ENCODE data around the gene ATP1A1.

The ATP1A1 gene

GRCh38 chr1:116333171-116334014, 39.7 kb upstream of the ATP1A1 start:
- no peak for DNase-seq (ENCODE audit: low spot score)
- in situ Hi-C loops (cut with MboI; ENCODE audit: low pct_unique_long_range_greater_than_20kb, low sequenced_read_pairs, unreplicated experiment): no loop called here
- TF ChIP-seq, protein P1, sequence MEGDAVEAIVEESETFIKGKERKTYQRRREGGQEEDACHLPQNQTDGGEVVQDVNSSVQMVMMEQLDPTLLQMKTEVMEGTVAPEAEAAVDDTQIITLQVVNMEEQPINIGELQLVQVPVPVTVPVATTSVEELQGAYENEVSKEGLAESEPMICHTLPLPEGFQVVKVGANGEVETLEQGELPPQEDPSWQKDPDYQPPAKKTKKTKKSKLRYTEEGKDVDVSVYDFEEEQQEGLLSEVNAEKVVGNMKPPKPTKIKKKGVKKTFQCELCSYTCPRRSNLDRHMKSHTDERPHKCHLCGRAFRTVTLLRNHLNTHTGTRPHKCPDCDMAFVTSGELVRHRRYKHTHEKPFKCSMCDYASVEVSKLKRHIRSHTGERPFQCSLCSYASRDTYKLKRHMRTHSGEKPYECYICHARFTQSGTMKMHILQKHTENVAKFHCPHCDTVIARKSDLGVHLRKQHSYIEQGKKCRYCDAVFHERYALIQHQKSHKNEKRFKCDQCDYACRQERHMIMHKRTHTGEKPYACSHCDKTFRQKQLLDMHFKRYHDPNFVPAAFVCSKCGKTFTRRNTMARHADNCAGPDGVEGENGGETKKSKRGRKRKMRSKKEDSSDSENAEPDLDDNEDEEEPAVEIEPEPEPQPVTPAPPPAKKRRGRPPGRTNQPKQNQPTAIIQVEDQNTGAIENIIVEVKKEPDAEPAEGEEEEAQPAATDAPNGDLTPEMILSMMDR (IDR thresholded peaks at IDR 0.05; ENCODE audit: extremely low read depth, insufficient read depth, missing control alignments): no peak

GRCh38 chr1:116334015-116334547, 39.0 kb upstream of the ATP1A1 start:
- in situ Hi-C loops (cut with MboI; ENCODE audit: low pct_unique_long_range_greater_than_20kb, low sequenced_read_pairs, unreplicated experiment): no loop called here
- DNase-seq (ENCODE audit: low spot score): no peak
- TF ChIP-seq, protein P1 (IDR thresholded peaks at IDR 0.05; ENCODE audit: extremely low read depth, insufficient read depth, missing control alignments): no peak

DNA sequence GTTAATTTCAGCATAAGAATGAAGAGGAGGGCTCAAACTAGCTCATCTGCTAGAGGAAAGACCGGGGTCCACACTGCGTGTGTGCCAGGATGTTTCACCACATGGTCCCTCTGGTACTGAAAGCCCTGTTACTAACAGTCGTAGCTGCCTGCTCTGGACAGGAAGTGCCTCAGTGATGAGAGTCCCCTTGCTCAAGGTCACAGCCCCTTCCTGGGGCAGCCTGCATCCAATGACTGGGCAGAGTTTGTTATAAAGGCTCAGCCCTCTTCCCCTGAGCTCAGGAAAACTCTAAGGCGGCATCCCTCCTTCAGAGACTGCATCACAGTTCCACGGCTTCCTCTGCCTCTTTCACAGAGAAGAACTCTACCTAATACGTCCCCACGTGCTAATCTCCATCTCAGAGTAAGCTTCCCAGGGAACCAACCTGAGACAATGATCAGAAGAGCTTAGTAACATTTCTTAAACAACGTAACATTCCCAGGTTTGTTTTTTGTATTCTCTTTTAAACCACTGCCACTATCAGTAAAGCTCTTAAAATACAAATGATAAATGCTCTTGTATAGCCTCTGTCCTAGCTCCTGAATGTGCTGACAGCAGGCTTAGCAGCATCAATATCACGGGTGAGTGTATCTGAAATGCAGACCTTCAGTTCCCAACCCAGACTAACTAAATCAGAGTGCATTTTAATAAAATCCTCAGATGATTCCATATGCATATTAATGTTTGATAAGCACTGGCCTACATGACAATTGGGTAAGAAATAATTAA, 38.0 kb upstream of the ATP1A1 start:
- TF ChIP-seq, protein P1 (IDR thresholded peaks at IDR 0.05; ENCODE audit: extremely low read depth, insufficient read depth, missing control alignments): no peak
- DNase-seq (ENCODE audit: low spot score): no peak
- in situ Hi-C loops (cut with MboI; ENCODE audit: low pct_unique_long_range_greater_than_20kb, low sequenced_read_pairs, unreplicated experiment): no loop called here

- in situ Hi-C loops (cut with MboI; ENCODE audit: low pct_unique_long_range_greater_than_20kb, low sequenced_read_pairs, unreplicated experiment): no loop called here
- no peak for DNase-seq (ENCODE audit: low spot score)
- TF ChIP-seq, protein P1 (IDR thresholded peaks at IDR 0.05; ENCODE audit: extremely low read depth, insufficient read depth, missing control alignments): no peak
Measured at GRCh38 chr1:116335850-116336624, 37.0 kb upstream of the ATP1A1 start.

DNA sequence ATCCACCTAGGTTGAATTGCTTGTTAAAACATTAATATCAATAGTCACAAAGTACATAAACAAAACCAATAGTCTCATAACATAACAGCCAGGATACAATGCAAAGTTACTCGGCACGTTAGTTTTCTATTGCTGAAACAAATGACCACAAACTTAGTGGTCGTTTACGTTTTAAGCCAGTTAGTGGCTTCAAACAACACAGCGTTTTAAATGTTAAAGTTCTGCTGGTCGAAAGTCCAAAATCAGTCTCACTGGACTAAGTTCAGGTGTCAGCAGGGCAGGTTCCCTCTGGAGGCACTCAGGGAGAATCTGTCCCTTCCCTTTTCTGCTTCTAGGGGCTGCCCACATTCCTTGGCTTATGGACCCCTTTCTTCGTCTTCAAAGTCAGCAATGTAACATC, 35.6 kb upstream of the ATP1A1 start:
- TF ChIP-seq, protein P1 (IDR thresholded peaks at IDR 0.05; ENCODE audit: extremely low read depth, insufficient read depth, missing control alignments): no peak
- in situ Hi-C loops (cut with MboI; ENCODE audit: low pct_unique_long_range_greater_than_20kb, low sequenced_read_pairs, unreplicated experiment): no loop called here
- no peak for DNase-seq (ENCODE audit: low spot score)

- in situ Hi-C loops (cut with MboI; ENCODE audit: low pct_unique_long_range_greater_than_20kb, low sequenced_read_pairs, unreplicated experiment): no loop called here
- TF ChIP-seq, protein P1 (IDR thresholded peaks at IDR 0.05; ENCODE audit: extremely low read depth, insufficient read depth, missing control alignments): no peak
- no peak for DNase-seq (ENCODE audit: low spot score)
Measured at GRCh38 chr1:116338400-116338799, 34.6 kb upstream of the ATP1A1 start.

Data from GM13977 (cell line).